Left ventricle myocardium inferior (tissue), 1 donor: ENCODE measurements around the gene GAB2. TPM values are rescaled to one million over a fixed set of nuclear protein-coding genes. Genes with fewer than 3 reads are reported as not detected.

ENCODE experiments used
- DNase-seq: peaks from one replicate; pipeline ENCODE4 v3.0.0-alpha.2; 2020
- H3K27ac ChIP-seq: fragments of 200-600 bp; replicated peaks from 2 replicates; pipeline ENCODE4 v1.8.0; 2021
- H3K27me3 ChIP-seq: fragments of 200-600 bp; 2 replicates; pipeline ENCODE4 v1.8.0; 2021; ENCODE audit warnings: low read depth
- H3K36me3 ChIP-seq: fragments of 200-600 bp; 2 replicates; pipeline ENCODE4 v1.8.0; 2021
- H3K4me1 ChIP-seq: fragments of 200-600 bp; 2 replicates; pipeline ENCODE4 v1.8.0; 2021
- H3K4me3 ChIP-seq: fragments of 200-600 bp; 2 replicates; pipeline ENCODE4 v1.8.0; 2021; ENCODE audit warnings: mild to moderate bottlenecking, moderate library complexity
- H3K9me3 ChIP-seq: fragments of 200-600 bp; replicated peaks from 2 replicates; pipeline ENCODE4 v1.8.0; 2021
- intact Hi-C: fragments of 100-400 bp; cut with micrococcal nuclease; formaldehyde crosslinking; loops from one replicate; pipeline ENCODE4 v1.11.0; 2022
- total RNA-seq: library from RNA; stranded (reverse); fragmentation: NEBNext Ultra II Directional; extraction: Animal tissue kit (Norgen Biotek cat#: 25700); gene quantifications from one replicate; pipeline ENCODE4 v1.2.1, GENCODE V29; 2021
- TF ChIP-seq, protein P1 (sequence below): fragments of 200-600 bp; IDR thresholded peaks from 2 replicates; pipeline ENCODE4 v1.8.0; 2021; ENCODE audit warnings: antibody characterized with exemption, mild to moderate bottlenecking, borderline replicate concordance
- donor health status: DM: no; HTN: yes; CAD: no; lungs with severe emphysema.

Gene GAB2
- total RNA-seq, 1 donor from 2014 or later, result 27.4 TPM

DNA sequence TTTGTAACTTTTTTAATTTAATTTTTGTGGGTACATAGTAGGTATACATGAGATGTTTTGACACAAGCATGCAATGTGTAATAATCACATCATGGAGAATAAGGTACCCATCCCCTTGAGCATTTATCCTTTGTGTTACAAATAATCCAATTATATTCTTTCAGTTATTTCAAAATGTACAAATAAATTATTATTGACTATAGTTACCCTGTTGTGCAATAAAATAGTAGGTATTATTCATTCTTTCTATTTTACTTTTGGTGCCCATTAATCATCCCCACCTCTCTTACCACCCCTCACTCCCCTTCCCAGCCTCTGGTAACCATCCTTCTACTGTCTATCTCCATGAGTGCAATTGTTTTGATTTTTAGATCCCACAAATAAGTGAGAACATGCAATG lies 83.5 kb downstream of the GAB2 start:
- Histone ChIP-seq H3K4me1 (peaks cover 47% of the 10 kb centered on the region), H3K27ac (no peak overlapping the region), H3K4me3 (no peak overlapping the region), H3K9me3 (no peaks in the 10 kb centered on the region), H3K36me3 (no peaks in the 10 kb centered on the region), H3K27me3 (no peaks in the 10 kb centered on the region)
- DNase-seq, result no peak
- intact Hi-C loops, result no loop called here
- TF ChIP-seq, protein P1, sequence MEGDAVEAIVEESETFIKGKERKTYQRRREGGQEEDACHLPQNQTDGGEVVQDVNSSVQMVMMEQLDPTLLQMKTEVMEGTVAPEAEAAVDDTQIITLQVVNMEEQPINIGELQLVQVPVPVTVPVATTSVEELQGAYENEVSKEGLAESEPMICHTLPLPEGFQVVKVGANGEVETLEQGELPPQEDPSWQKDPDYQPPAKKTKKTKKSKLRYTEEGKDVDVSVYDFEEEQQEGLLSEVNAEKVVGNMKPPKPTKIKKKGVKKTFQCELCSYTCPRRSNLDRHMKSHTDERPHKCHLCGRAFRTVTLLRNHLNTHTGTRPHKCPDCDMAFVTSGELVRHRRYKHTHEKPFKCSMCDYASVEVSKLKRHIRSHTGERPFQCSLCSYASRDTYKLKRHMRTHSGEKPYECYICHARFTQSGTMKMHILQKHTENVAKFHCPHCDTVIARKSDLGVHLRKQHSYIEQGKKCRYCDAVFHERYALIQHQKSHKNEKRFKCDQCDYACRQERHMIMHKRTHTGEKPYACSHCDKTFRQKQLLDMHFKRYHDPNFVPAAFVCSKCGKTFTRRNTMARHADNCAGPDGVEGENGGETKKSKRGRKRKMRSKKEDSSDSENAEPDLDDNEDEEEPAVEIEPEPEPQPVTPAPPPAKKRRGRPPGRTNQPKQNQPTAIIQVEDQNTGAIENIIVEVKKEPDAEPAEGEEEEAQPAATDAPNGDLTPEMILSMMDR, result no peak

DNA sequence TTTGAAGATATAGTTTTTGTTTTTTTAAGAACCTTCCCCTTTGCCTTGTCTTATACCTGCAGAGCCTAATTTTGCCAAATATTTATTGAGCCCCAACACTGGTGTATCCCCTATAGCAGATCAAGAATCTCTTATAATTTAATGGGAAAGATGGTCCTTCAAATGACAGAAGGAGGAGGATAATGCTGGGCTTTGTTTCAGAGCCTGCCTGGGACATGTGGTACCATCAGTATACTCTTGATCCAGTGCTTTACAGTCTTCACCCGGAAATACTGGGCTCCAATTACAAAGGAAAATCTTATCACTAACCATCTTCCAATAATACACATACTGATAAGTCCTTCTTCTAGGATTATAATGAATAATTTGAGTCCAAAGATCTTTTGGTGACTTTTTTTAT lies 84.7 kb downstream of the GAB2 start:
- TF ChIP-seq, protein P1, result no peak
- DNase-seq, result no peak
- Histone ChIP-seq H3K27me3 (no peaks in the 10 kb centered on the region), H3K27ac (no peak overlapping the region), H3K4me1 (peaks cover 36% of the 10 kb centered on the region), H3K9me3 (no peaks in the 10 kb centered on the region), H3K36me3 (no peaks in the 10 kb centered on the region), H3K4me3 (no peak overlapping the region)
- intact Hi-C loops, result no loop called here

DNA sequence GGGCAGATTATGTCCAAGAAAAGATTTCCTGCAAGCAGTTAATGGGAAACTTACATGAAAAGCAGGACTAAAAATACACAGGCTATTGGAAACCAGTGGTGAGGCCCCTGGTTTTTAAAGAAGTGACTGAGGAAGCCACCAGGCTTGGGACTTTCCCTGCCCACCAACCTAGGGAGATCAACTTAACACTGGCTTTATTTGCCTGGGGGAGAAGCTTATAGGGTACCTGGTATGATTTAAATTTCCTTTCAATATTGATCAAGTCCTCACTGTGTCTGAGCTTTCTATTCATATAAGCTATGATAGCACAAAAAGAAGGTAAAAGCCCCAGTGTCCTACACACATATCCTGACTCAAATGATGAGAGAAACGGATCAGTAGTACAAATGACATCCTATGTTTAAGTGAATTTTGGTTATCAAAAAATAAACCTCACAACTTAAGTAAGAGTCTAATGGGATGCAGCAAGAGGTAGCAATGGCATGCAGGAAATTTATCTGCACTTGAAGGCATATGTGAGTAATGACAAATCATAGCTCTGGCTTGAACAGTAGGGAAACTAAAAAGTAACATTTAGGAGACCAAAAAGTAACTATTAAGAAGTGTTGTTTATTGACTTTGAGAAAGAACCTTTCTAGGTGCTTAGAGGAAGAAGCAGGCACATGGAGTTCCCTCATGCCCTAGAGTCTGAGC lies 85.3 kb downstream of the GAB2 start:
- Histone ChIP-seq H3K27ac (no peak overlapping the region), H3K9me3 (no peaks in the 10 kb centered on the region), H3K27me3 (no peaks in the 10 kb centered on the region), H3K4me1 (peaks cover 31% of the 10 kb centered on the region), H3K4me3 (no peak overlapping the region), H3K36me3 (no peaks in the 10 kb centered on the region)
- intact Hi-C loops, result no loop called here
- TF ChIP-seq, protein P1, result no peak
- no peak for DNase-seq

DNA sequence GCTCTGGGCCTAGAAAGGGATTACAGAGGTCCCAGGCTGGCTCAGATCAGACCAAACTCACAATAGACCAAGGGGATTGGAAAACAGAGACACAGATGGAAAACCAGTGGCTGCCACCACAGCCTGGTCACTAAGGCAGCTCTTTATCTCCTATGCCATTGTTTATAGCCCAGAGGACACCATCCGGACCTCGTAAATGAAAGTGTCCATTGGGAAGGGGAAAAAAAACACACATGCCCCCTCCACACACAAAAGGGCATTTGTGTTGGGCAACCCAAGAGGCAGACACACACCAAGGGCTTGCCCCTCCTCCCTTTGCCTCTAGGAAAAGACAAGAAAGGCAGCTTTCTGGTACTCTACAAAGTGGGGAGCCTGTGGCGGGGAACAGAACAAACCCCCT lies 85.9 kb downstream of the GAB2 start:
- TF ChIP-seq, protein P1, result no peak
- no peak for DNase-seq
- Histone ChIP-seq H3K9me3 (no peaks in the 10 kb centered on the region), H3K27ac (no peak overlapping the region), H3K36me3 (no peaks in the 10 kb centered on the region), H3K27me3 (no peaks in the 10 kb centered on the region), H3K4me3 (no peak overlapping the region), H3K4me1 (peaks cover 25% of the 10 kb centered on the region)
- intact Hi-C loops, result no loop called here

DNA sequence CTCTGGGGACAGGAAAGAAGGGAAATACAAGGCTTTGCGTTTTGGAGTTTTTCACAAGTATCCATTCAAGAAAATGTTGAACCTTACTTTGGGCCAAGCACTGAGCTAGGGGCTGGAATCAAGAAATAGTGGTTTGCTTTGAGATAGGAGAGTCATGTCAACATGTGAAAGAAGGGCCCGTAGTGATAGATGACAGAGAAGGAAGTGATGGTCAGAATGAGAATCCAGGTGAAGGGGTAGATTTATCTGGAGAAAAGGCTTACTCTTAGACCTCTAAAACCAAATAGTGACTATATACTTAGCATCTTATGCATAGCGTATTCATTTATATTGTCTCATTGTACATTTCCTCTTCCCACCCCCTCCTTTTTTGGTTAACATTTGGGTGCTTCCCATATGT lies 87.3 kb downstream of the GAB2 start:
- H3K4me3 ChIP-seq, result no peak overlapping the region
- H3K9me3 ChIP-seq, result no peaks in the 10 kb centered on the region
- no peak for DNase-seq
- H3K36me3 ChIP-seq, result no peaks in the 10 kb centered on the region
- peaks cover 20% of the 10 kb centered on the region for H3K4me1 ChIP-seq
- TF ChIP-seq, protein P1, result no peak
- intact Hi-C loops, result no loop called here
- H3K27ac ChIP-seq, result no peak overlapping the region
- no peaks in the 10 kb centered on the region for H3K27me3 ChIP-seq
